SK-N-SH treated with all-trans-retinoic acid at 6 μM for 48 hours (cell line): ENCODE measurements around the gene DBP.

Experiments used
- CREB5 ChIP-seq: fragments of 250-450 bp; sonication (Bioruptor Pico); IDR thresholded peaks from 2 replicates; pipeline ENCODE4 v1.5.1; 2020; ENCODE audit warnings: low read depth, mild to moderate bottlenecking, moderate library complexity
- GLIS3 ChIP-seq: fragments of 250-450 bp; sonication (Bioruptor Pico); IDR thresholded peaks from 2 replicates; pipeline ENCODE4 v1.5.0; 2020; ENCODE audit warnings: mild to moderate bottlenecking, moderate library complexity
- ISL1 ChIP-seq: fragments of 250-450 bp; sonication (Bioruptor Pico); IDR thresholded peaks from 2 replicates; pipeline ENCODE4 v2.1.2; 2022; ENCODE audit warnings: mild to moderate bottlenecking, moderate library complexity
- OSR1 ChIP-seq: fragments of 250-450 bp; sonication (Bioruptor Pico); IDR thresholded peaks from 2 replicates; pipeline ENCODE4 v1.8.0; 2022; ENCODE audit warnings: moderate library complexity, mild to moderate bottlenecking, inconsistent platforms

- no peak for TF ChIP-seq GLIS3 (CRISPR knock-in tag)
- no peak for TF ChIP-seq ISL1
- no peak for TF ChIP-seq OSR1
- TF ChIP-seq CREB5 (CRISPR knock-in tag) = no peak
These were observed 32.9 kb upstream of the DBP start for GRCh38 chr19:48669903-48670668.
